HTR-8/SVneo (cell line): ENCODE data around the gene DDN.
A peak's percentile ranks its signal among the peaks of the same experiment; 100 is the strongest.

Source experiments
- DNase-seq: peaks from one replicate; pipeline ENCODE4 v3.0.0; 2011; ENCODE audit warnings: low spot score, mixed read lengths; ENCODE audit not compliant: insufficient read length
- FAIRE-seq: peaks from 2 replicates; lab custom pipeline; 2011; peaks lifted over from hg19 to GRCh38; lab: Jason Lieb, UNC

Gene DDN

DNA sequence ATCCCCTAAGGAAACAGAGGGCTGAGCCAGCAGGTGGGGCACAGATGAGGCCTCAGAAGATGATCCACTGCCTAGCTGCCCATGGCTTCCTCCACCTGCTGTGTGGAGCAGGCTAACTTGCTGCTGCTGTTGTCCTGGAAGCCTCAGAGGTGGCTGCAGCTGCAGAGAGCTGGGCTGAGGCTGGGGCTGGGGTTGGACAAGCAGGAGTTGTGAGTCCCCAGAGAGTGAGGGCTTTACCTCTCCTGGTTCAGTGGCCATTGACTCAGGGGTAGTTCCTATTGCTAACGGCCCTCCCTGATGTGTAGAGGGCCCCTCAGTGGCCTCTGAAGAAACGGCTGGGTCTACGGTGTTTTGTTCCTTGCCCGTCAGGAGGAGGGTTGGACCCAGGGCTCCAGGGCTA is 33.1 kb upstream of the DDN start:
- DNase-seq (no peak), FAIRE-seq (no peak)

DNA sequence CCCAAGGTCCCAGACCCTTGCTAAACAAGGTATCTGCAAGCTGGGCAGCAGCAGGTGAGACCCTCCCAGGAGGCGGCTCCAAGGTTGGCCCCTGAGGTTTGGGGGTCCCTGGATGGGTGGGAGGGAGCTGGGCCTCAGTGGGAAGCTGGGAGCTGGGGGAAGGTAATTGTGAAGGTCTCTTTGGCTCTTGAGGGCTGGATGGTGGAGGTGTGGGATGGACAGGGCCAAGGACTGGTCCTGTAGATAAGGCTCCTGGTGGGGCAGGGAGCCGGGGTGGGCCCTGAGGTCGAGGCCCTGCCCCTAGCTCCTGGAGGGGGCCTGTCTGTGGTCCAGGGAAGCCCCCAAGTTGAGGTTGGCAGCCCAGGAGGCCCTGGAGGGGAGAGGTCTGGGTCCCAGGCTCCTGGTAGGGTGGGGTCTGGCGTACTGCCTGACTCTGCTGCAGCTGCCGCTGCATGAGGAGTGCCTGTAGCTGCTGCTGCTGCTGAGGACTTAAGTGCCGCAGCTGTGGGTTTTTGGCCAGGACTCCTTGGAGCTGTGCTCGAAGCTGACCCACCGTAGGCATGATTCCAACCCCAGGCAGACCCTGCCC is 32.5 kb upstream of the DDN start:
- FAIRE-seq (no peak), DNase-seq (no peak)

DNA sequence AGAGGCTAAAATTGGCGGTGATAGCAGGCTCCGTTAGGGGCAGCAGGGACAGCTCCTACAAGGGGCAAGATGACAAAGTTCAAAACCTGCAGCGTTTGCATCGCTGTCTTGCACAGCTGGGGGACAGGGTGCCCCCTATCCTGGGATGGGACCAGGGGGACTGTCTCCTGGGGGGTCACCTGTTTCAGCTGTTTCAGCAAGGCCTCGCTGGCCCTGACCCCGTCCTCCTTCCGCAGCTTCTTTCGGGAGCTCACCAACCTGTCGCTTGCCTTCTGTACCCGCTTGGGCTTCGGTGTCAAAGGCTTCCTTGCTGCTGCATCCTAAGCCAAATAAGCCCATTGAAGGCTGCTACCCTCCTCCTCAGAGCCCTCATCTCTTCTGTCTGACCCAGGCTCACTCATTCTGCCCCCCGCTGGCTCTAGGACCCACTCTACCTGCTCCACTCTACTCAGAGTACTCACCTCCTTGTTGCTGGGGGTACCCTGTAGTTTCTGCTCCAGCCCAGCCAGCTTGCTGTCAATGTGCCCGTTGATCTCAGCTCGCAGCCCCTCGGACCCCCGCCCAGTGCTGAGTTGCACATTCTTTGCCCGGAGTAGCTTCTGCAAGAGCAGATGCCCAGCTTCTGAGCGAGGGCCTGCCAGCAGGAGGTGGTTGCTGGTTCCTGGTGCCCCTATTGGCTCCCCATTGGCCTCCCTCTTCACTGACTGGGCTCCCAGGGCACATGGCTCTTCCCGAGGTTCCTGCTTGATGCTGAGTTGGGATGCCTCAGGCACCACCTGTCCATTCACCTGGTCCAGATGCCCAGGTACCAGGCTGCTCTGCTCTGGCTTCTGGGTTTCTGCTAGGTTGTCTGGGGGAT is 31.8 kb upstream of the DDN start:
- DNase-seq (no peak), FAIRE-seq (no peak)

DNA sequence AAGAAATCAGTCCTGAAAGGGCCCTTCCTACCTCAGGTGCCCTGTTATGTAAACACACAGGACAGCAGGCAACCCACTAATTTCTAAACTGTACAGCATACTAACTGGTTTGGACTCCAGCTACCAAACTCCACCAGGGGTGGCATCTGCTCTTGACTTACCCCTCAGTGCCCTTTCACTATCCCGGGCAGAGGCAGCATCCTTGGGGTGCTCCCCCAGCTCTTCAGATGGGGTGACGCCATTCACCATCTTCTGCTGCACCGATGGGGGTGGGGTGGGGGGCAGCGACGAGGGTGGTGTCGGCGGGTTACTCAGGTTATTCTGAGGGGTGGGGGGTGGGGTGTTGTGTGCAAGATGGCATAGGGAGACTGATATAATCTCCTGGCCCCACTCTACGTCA is 30.9 kb upstream of the DDN start:
- FAIRE-seq (no peak), DNase-seq (no peak)

DNA sequence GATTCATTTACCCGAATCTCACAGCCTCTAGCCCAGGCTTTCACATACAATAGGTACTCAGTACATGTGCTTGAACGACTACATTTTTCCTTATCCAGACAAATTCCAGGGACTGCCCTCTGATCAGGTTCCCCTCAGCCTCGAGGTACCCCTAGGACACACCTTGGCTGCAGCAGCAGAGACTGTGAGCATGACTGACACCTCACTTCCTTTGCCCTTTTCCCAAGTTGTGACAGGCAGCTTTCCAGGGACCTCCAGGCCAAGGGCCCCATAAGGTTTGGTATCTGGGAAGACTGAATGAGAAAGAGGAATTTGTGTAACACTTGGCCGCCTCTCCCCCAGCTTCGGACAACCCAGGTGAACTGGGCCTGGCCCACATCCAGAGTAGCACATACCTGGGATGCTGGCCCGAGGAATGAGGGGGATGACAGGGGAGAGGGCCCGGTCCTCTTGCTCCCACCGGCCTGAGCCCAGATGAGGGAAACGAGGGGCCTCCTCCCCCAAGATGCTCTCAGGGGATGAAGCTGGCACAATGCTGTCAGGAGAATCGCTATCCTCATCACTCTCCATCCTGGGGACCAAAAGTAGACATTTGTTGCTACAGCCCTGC is 29.6 kb upstream of the DDN start:
- DNase-seq (no peak), FAIRE-seq (no peak)

DNA sequence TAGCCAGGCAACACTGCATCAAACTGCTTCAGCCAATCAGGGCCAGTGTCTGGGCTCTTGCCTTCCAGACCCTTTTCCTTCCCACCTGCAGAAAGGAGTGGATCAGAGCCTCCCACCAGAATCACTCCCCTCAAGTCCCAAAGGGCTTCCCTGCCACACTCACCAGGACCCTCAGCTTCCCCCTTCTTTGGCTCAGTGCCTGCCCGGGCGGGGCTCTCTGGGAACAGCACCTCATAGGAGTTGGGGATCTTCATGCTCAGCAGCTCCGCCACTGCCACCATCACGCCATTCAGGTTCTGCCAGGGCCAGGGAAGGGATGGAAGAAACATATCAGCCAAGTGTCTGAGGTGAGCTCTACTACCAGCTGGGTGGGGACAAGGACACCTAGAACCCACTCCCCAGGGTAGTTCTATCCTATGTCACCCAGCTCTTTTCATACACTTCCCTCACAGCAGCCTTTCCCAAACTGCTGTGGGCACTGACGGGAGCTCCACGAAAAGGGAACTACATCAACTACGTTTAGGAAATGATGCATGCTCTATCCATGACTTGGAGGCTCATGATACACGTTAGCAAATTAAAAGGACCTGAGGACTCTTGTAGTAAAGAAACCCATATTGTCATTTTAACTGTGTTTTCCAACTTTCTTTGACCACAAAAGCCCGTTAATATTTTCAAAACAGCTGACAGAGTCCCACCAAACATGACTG is 28.8 kb upstream of the DDN start:
- DNase-seq (no peak), FAIRE-seq (no peak)

DNA sequence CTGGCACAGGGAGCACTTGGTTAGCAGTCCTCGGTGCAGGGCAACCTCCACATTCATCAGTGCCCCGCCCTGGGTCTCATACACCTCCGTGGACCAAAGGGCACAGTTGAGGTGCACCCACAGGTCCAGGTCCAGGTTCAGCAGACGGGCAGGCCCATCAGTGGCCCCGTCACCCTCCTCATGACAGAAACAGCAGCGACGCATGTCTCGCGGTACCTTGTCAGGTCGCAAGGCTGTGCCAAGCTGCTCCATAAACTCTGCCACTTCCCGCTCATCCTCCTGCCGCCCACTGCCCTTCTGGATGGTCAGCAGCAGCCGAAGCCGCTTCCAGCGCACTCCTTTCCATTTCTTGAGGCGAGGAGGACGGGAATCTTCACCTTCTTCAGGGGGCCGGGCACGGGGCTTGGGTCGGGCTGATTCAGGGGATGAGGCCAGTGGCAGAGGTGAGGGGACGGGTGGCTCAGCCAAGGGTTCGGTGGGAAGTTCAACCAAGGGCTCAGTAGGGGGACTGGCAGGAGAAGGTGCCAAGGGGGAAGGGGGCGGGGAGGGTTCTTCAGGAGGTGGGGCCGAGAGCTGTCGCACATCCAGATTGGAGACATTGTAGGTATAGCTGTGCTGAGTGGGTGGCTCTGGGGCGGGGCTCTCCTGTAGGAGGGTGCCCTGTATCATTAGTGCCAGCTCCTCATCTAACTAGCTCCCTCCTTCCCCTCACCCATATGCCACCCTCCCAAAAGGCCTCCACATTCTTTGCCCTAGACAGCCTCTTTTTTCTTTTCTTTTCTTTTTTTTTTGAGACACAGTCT is 27.7 kb upstream of the DDN start:
- DNase-seq (no peak), FAIRE-seq (no peak)

DNA sequence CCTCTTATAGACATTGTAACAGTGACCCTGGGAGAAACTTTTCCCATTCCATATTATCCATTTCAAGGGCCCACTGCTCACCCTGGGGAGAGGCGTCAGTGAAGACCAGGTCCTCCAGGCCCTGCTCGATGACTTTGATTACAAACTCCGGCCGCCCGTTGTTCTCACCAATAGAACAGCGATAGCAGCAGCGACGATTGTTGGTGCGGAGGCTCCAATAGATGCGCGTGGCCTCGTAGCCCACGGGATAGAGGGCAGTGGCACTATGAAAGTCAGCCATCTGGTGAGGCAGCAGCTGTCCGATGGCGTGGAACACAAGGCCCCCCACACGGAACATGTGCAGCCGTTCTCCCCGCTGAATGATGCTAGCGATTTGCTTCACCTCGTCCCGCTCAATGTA is 26.9 kb upstream of the DDN start:
- FAIRE-seq (no peak), DNase-seq (no peak)

DNA sequence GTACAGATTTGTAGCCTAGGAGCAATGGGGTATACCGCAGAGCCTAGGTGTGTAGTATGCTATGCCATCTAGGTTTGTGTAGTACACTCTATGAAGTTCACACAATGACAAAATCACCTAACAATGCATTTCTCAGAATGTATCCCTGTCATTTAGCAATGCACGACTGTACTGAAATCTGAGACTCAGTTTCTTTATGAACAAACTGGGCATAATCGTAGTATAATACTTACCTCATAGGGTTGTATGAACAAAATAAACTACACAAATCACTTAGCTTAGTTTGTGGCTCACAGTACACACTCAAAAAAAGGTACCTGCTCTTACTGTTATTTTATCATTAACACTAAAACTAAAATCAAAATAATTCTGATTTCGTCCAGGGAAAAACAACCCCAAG is 26.3 kb upstream of the DDN start:
- FAIRE-seq (no peak), DNase-seq (no peak)

DNA sequence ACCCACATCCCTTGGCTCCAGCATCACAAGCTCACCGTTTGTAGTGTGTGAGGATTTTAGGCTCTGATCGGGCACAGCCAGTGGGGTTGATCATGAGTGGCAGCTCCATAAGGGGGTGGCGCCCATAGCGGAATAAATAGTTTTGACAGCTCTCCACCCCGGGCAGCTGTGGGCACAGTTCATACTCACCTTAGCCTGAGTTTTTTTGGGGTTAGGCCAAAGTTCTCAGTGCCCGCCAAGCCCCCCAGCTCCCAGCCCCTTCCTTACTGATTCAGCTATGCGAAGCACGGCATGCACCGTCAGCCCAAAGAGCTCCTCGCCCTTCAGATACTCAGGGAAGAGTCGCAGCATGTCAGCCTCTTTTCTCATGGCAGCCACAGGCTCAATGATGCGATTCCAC is 25.4 kb upstream of the DDN start:
- DNase-seq (no peak), FAIRE-seq (no peak)

DNA sequence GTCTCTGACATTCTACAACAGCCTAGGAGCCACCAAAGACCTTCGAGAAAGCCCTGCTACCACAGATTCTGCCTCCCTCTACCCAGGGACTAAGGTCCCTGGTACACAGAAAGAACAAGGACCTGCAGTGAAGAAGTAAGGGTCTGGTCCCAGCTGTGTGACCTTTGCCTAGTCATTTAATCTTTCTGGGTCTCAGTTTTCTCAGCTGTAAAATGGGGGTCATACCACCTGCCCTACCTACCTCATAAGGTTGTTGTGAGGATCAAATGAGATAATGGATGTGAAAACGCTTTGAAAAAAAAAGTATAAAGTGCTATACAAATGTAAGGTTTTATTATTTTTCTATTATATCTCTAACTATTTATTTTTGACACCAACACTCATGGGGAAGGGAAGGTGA is 24.6 kb upstream of the DDN start:
- FAIRE-seq (no peak), DNase-seq (no peak)

DNA sequence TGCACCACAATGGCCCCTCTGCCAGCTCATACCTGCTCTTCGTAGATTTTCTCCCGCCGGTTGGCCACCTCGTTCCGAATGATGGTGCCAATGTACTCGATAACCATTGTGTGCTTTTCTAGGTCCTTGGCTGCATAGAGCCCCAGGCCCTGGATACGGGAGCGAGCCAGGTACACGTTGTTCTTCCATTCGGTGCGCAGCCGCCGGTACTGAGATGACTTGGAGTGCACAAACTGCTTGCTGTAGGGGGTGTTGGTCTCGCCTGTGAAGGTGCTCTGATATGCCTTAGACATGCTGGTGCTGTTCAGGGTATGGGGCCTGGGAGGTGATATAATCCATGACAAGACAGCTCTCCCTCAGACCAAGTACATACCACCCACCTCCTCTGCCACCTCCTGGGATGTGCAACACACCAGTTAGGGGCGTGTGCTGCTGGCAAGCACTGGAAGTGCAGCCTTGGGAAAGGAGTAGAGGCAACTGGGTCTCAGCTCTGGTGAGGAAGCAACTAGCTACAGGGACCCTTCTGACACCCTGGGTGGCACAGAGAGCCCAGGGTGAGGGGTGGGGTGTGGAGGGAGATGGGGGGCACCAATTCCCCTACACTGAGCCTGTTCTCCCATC is 23.5 kb upstream of the DDN start:
- FAIRE-seq (no peak), DNase-seq (no peak)

DNA sequence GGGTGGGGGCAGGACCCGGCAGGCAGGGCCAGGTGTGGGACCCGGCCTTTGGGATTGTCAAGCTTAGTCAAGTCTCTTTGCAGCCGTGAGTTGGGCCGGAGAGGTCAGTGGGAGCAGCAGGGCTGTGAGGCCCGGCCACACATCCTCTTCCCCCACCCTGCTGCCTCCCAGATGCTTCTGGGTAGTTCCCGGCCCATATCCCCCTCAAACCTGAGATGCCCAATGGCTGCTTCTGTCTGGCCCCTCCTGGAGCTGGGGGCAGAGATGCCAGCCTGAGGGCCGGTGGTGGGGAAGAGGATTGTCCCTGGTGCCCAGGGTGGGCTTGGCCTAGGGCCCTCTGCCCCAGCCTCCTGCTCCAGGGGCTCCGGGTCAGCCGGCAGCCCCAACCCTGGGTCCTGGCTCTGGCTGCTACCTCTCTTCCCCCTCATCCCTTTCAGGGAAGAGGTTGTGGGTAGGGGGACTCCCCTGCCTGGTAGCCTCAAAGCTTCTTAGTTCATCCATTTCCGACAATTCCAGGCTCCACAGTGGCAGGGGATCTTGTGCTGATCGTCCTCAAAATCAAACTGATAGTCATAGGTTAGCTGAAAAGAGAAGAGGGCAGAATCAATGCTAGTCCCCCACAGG is 22.2 kb upstream of the DDN start:
- no peak for DNase-seq
- FAIRE-seq: no peak

DNA sequence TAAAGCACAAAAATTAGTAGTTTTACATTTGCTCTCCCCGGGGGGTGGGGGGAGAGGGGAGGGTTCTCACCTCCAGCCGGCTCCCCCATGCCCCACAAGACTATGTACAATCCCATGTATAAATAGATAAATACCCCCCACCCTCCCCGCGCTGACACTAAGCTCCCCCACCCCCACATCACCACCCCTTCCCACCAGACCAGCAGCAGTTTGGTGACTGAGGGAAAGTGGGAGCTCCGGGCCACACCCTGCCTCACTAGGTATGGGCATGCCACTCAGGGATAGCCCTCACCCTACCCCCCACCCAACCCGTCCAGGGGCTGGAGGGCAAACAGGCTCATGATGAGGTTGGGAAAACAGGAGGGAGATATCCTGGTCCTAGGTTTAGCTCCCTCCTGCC is 21.3 kb upstream of the DDN start:
- FAIRE-seq: no peak
- DNase-seq: no peak

DNA sequence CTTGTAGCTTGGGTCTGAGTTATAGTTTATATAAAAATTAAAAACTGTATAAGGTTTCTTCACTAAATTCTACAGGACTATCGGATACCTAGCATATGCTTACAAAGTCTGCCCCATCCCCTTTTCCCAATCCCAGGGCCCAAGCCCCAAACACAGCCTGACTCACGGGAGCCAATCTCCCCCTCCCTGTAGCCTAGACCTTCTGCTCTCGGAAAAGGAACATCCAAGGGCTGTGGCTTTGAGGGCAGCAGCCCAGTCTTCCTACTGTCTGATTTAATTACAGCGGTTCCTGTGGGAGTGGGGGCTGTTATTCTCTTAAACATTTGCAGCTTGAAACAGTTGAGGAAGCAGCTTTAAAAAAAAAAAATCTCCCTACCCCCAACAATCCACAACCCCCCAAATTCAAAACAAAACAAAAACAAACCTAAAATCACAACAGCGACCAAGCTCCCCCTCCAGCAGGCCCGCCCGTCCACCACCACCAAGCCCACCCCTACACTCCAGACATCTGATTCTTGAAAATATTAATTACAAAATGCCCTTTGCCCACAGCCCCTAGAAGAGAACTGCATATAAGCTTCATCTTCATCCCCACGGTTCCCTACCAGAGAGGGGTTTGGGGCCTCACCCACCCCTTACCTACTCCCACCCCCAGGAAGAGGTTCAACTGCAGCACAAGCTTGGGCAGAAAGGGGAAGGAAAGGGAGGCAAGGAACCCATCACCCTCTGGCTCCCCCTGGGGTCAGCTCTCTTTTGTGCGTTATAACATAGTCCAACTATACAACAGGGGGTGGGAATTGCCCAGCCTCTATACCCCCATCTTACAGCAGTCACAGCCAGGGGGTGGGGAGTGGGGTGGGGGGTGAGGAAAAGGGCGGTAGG is 20.5 kb upstream of the DDN start:
- DNase-seq (peak; percentile 54), FAIRE-seq (no peak)

DNA sequence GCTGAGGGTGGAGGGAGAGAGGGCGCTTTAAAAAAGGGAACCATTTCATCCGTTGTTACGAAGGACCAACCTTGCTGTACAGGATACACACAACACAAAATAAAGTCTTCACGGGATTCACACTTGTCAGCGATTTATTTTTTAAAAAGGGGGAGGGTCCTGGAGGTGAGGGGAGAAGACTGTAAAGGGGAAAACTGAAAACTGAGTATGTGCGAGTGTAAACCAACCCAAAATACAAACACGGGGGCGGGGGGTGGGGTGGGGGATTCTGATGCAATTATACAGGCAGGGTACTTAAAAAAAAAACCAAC is 19.9 kb upstream of the DDN start:
- FAIRE-seq: no peak
- no peak for DNase-seq

DNA sequence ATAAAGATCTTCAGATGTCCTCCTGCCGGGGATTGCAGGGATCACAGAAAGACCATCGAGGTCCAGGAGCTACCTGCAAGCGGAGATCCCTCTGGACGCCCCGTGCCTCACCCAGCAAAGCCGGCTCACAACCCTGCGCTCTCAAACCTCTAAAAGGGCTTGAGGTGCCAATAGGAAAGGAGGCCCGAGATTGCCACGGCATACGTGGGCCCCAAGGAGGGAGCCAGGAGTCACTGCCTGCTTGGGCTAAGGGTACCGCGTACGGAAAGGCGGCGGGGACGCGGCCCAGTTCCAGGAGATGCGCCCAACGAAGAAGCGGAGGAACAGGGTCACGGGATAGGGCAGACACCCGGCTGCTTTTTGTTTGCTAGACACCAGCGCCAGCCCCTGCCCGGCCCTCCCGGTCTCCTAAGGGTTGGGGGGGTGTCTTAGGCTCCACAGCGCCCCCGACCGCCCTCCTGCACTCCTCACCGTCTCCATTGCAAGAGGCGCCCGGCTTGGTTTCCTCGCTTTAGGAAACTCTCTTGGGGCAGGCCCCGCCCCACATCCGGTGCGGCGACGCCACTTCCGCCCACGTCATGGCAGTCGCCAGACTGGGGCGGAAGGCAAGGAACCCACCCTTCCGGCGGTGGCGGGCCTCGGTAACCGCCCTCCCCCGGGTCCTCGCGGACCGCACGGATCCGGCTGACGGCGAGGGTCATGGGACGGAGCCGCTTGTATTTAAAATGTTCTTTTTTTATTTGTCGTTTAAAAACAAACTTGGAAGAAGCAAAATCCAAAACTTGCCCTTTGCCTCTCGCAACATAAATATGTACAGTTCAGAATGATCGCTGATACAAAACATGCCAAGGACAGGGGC is 19.3 kb upstream of the DDN start, which contains the start of gene PRKAG1:
Gene PRKAG1, minus strand, starts transcription at position 516 of the 859 bp plus-strand sequence. Its CDS starts 36 bp downstream, at position 480.
- FAIRE-seq: peak; percentile 80
- DNase-seq: peak; percentile 98

DNA sequence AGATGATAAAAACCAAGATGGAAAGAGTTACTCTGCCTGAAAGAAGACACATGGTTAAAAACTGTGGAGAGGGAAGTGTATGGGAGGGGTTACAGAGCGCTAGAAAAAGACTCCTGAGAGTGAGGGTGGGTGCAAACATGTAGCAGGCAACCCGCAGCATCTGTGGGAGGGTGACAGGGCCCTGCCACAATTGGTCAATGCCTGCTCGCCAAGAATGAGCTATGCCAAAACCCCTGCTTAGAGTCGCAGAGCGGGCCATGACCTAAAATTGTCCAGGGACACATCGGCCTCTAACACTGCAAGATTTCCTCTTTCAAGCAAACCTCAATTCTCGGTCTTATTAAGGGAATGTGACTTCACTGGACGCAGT is 18.7 kb upstream of the DDN start:
- FAIRE-seq (no peak), DNase-seq (no peak)
